ENCODE measurements around the gene SYNPO2. TPM values are rescaled to one million over a fixed set of nuclear protein-coding genes. Genes with fewer than 3 reads are reported as not detected.
"Not testable (repeated sequence)": the region's sequence is repeated elsewhere in the genome, so short reads cannot be mapped to it uniquely, and the experiment has no call there.

Gene SYNPO2
- total RNA-seq, 1 donor from 2014 or later = 26.7 TPM

DNA sequence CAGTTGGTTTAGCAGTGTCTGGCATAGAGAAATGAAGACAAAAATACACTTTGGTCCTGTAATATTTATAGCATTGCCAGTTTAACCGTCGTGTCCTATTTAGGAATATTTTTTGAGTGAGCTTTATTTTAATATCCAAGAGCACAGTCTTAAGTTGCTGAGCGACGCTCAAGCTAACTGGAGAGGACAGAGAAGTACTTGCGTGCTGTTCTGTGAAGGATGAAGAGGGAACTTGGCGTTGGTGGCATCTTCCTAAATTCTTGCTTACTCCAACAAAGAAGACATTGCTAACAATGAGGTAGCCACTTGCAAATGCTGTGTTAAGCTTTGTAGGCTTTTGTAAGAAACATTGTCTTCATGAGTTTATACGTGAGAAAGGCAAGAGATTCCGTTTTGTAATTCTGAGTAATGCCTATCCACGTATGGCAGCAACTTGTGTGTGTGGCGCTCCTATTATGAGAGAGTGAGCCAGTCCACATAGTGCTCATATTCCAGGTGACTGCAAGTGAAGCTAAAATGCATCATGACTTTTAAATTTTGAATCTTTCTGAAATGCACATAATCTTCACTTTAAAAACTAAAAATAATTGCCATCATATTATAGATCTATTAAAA lies 50.6 kb downstream of the SYNPO2 start:
- no peak for DNase-seq

DNA sequence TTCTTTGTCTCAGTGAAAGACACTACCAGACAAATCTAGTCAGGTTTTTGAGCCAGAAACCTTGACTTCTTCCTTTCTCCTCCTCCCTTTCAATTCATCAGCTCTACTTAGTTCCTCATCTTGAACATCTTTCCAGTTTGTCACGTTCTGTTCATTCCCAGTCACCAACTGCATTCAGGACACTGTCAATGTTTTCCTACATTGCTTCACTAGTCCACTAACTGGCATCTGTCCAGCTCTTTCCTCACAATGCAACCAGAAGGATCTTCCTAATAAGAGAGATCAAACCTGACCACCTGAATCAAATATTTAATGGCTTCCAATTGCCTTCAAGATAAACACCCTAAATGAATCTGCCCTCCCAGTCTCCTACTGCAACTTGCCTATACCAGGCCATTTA lies 52.5 kb downstream of the SYNPO2 start:
- DNase-seq = no peak

DNA sequence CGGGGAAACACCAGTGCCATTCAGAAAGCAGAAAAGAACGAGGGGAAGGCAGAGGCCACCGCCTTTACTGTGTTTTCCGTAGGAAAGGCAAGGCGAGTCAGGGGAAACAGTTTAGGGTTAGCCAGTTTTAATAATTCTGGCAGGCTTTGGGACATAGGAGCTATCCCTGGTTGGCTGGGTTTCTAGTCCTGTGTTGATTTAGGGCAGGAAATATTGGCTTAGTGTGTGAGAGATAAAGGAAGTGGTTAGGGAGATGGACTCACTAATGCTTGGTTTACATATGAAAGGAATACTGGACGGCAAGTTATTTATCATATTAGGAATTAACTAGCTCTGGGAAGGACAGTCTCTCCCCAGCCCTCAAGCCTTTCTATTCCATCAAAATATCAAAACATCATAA lies 53.1 kb downstream of the SYNPO2 start:
- DNase-seq = no peak

DNA sequence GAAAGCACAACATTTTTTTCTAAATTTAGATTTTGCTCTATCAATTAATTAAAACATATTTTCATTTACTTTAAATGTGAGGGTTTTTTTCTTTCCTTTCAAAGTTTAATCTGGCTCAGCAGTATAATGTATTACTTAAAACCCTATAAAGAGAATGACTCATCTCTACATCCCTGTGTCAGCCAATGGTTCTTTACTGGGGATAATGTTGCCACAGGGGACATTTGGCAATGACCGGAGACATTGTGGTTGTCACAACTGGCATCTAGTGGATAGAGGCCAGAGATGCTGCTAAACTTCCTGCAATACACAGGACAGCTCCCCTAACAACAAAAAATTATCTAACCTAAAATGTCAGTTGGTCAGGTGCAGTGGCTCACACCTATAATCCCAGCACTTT lies 53.8 kb downstream of the SYNPO2 start:
- no peak for DNase-seq

DNA sequence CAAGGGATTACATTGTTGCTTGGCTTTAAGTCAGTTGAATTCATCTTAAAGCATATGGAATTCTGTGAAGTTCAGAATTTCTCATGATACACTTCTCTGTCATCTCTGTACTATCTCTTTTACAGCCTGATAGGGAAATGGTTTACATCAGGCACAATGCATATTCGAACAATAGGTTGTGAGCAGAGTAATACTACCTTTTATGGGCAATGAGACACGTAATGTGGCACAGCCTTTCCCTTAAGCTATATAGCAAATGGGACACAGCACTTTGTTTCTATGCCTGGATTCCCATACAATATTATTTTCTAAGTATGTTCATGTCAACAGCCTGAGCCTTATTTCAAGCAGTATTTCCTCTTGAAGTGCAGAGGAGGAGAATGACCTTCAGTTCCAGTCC lies 58.4 kb downstream of the SYNPO2 start:
- DNase-seq = no peak

DNA sequence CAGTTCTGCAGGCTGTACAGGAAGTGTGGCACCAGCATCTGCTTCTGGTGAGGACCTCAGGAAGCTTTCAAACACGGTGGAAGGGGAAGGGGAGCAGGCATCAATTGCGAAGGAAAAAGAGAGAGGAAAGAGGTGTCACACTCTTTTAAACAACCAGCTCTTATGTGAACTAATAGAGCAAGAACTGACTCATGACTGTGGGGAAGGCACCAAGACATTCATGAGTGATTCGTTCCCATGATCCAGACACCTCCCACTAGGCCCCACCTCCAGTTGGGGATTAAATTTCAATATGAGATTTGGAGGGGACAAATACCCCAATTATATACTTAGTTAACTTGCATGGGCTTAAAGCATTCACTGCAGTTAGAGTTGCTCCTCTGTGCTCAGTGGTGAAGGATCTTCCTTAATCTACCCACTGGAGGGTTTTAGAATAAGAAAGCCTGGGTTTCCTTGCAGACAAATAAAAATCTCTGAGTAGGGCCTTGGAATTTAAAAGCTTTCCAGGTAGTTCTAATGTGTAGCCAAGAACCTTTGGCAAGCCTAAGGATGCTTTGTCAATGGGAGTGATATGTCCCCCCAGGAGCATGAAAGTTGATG lies 60.0 kb downstream of the SYNPO2 start:
- no peak for DNase-seq

DNA sequence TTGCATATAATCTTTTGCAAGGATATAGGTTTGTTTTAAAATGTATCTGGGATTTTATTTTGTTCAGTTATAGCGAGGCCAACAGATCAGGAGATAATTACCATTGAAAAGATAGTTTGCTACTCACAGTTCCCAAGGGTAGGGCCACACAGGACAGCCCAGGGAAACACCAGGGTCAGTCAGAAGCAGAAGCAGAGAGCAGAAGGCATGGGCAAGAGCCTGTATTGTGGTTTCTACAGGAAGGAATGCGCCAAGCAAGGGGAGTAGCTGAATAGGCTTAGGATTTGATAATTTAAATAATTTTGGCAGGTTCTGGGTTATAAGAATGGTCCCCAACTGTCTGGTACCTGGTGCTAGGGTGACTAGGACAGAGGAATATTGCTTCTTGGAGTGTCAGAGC lies 61.6 kb downstream of the SYNPO2 start:
- DNase-seq = no peak

DNA sequence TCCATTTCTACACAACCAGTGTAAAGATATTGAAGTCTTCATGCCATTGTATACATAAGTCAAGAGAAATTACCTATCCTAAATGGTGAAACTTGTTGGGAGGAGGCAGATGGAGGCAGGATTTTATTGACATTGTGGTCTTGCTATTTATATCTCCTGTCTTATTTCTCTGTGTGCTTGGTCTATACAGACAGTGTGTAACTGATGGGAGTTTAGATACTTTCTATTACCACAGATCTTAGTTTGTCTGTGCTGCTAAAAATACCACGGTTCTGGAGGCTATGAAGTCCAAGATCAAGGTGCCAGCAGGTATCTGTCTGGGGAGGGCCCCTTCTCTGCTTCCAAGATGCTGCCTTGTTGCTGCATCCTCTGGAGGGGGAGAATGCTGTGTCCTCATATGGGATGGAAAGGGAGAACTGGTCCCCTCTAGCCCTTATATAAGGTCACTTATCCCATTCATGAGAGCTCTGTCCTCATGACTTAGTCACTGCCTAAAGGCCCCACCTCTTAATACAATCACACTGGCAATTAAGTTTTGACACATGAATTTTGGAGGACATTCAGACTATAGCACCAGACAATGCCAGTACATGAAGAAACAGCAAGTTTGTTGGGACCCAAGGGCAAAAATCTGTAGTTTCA lies 62.4 kb downstream of the SYNPO2 start:
- DNase-seq = no peak

DNA sequence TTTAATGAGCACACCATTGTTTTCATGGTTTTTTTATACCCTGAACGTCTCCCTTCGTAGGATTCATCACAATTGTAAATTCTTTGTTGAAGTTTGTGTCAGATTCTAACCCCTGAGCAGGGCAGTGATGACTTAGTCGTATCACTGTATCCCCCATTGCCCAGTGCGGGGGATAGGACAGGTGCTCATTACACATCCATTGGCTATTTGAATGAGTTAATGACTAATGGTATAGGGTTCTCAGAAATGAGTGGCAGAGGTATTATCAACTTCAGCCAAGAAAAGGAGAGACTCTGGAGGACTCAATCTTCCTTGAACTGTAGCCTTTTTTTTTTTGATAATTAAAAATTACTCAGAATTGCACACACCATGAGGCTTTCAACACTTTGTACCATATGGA lies 64.6 kb downstream of the SYNPO2 start:
- DNase-seq = no peak

DNA sequence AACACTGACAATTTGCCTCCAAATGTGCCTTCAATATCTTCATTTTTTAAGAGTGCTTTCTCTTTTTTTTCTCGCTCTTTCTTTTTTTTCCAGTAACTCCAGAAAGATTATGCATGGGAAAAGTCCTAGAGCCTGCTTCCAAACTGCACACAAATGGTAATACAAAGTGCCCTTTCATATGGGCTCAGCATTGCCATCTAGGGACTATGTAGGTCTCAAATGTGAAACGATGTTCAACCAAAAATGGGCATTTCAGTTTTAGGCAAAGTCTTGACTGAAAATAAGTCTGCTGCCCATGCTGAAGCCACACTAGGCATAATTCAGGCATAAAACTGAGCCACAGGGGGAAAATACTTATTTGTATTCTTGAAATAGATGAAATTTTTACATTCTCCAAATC lies 65.6 kb downstream of the SYNPO2 start:
- DNase-seq = no peak

DNA sequence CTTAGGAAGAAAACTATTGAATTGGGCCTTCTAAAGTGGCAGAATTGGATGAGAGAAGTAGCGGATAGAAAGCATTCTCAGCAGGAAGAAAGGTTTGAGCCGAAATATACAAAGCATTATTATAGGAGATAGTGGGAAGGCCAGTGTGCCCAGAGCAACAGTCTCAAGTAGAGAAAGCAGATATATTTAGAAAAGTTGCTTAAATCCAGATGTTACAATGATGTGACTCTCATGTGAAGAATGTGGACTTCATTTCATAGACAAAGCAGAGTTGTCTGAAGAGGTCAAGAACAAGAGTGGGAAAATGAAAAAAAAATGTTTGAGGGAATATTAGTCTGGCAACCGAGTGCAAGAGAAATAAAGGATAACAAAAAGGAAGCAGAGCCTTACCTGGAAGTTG lies 66.9 kb downstream of the SYNPO2 start:
- DNase-seq = no peak

DNA sequence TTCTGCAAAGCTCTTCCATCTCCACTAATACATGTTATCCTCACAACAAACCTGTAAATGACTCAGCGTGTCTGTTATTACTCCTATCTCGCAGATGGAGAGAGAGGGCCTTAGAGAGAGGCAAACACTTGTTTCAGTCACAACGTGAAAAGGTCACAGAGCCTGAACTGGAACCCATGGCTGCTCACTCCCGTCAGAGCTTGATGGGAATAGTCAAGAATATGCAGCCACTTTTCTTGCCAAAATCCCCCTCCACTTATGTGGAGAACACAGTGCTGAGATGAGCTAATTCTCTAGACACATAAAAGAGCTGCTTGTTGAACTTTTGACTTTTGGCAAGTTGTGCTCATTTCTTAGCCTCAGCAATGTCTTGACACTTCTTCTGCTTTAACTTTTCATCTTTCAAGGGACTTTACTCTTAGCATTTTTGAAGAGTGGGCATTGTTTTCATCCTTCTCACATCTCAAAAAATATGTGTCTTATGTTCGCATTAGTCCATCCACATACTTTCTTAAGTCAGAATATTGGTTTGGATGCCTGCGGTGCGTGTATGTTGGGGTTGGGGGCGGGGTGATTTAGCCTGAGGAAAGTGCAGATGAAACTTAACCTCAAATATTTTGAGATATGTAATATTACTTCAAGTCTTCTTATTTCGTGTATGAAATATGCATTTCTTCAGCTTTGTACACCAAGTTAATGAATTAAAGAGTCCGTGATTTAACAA lies 69.2 kb downstream of the SYNPO2 start:
- DNase-seq = peak; percentile 19

DNA sequence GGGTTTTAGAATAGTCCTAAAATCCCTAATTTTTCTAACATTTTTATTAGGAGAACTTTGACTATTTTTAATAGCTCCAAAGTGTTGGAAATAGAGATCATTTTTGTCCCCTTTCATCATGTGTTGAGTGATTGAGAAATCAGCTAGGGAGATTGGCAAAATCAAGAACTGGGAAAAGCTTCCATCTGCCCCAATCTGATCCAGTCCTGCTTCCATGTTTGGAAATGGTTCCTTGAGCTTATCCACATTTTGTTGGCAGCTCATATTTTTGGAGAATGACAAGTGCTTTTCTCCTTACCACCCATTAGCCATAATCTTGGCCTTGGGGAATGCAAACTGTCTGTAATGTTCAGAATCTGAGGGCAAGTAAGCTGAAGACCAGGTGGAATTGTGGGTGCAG lies 73.9 kb downstream of the SYNPO2 start:
- no peak for DNase-seq

DNA sequence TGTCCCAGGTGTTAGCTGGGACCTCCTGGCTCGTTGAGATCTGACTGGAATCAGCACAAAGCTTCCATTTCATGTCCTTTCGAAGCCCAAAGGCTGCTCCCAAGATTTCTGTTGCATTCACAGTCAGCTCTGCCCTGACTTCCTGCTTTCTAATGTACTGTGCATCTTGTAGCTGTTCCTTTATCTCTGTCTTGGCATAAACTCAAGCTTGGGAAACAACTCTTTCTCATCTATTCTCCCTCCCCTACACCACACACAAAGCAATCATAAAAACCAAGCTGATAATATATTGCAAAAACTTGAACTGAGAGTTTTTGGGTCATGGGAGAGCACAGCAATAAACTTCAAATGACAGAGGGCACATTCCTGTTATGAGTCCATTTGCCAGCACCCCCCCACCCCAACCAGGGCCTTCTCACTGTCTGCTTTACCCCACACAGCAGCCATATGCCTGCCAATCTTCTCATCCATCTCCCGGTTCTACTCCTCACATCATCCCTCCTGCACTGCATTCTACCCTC lies 76.3 kb downstream of the SYNPO2 start:
- DNase-seq = peak; percentile 36

DNA sequence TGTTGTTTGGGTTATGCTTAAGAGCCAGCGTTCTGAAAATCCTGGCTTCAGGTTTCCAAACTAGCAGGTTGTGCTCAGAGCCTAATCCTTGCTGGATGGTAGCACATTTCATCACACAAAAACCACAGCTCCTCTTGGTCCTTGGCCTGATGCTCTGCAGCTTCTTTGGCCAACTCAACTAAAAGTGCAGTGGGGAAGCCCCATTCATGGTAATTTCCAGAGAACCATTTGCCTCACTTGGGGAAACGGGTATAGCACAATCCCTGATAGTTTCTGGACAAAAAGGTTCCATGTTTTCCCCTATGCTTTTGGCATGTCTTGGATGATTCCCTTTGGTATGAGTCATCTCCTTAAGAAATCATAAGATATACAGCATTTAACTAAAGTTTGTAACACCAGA lies 78.7 kb downstream of the SYNPO2 start:
- no peak for DNase-seq

DNA sequence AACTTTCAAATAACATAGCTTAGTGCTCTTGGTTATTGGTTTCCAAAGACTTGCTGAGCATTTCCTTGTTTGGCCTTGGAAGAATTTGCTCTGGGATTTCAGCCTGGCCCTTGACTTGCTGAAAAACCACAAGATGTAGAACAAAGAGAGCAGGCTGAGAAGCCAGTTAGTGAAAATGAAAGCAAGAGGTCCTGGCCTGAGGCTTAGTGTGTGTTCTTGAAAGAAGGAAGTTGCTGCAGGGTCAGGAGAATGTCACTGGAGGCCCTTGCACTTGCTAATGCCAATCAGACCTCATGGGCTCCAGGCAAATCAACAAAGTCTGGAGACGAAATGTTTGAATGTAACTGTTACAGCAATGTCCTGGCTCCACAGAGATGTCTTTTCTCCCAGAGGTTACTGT lies 79.4 kb downstream of the SYNPO2 start:
- peak; percentile 74 for DNase-seq

DNA sequence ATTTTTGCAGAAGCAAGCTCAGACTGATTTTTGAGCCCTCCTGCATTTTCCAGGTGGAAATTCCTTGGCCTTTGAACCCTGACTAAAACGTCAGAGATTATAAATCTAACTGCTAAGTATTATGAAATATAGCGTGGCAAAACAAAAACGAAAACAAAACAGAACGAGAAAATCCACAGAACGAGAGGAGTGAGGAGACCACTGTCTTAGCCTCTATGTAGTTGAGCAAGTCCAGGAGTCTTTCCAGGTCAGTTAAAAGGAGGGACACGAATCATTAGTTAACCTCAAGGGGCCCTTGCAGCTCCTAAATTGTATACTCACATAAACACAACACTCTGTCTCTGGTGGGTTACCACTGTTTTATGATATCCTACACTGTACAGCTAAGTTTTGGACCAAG lies 80.2 kb downstream of the SYNPO2 start:
- DNase-seq = no peak

DNA sequence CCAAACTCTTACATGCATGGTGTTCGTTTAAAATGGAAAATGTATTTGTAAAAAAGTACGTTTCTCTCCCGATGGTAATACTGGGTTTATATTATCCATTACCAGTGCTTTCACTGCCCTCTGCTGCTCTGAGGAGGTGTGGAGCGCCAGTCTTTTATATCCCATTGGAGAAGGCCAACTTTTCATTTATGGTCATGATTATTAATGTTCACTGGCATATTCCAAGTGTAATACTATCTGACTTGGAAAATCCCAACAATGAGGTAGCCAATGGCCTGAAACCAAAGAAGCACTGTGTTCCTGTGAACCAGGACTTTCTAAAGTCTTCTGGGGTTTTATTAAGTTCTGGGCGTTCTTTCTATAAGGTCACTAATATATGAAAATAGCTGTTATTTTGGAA lies 80.7 kb downstream of the SYNPO2 start:
- DNase-seq = peak; percentile 78

DNA sequence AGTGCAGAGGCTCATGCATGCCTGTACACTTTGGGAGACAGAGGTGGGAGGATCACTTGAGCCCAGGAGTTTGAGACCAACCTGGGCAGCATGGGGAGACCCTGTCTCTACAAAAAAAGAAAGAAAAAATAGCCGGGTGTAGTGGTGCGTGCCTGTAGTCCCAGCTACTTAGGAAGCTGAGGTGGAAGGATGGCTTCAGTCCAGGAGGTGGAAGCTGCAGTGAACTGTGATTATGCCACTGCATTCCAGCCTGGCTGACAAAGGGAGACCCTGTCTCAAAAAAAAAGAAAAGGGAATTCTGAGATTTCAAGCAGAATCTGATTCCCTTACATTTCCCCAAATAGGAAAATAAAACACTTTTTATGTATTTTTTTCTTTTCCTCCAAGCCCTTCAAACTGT lies 83.5 kb downstream of the SYNPO2 start:
- no peak for DNase-seq

DNA sequence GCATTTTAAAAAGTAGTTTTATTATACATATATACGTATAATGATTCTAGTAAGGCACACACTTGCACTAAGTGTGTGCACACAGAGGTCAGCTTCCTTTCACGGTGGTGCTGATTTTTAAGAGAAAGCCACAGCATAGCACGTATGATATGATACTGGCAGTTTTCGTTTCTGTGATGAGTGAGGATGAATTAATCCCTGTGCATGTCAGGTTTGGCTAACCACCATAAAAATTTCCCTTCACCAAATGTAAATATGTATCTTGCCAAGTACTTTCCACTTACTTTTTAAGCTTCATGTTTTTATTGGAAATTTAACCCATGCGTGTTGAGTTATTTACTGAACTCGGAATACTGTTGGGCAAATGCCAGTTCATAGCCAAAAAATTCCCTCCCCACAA lies 84.6 kb downstream of the SYNPO2 start:
- DNase-seq = no peak

DNA sequence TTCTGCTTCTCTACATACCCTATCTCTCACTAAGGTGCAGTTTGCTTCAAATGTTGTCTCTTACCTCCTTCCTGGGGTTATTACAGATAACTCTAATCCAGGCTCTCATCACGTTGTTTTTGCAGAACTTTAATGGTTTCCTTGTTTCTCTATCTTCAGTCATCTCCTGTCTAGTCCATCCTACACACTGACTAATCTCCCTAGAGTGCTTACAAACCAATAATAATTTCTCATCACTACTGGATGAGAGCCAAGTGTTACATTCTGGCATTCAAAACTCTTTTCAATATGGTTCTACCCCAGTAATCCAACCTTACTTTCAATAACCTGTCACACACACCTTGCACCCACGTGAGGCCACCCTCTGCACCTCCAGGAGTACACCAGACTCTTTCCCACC lies 86.1 kb downstream of the SYNPO2 start:
- no peak for DNase-seq

DNA sequence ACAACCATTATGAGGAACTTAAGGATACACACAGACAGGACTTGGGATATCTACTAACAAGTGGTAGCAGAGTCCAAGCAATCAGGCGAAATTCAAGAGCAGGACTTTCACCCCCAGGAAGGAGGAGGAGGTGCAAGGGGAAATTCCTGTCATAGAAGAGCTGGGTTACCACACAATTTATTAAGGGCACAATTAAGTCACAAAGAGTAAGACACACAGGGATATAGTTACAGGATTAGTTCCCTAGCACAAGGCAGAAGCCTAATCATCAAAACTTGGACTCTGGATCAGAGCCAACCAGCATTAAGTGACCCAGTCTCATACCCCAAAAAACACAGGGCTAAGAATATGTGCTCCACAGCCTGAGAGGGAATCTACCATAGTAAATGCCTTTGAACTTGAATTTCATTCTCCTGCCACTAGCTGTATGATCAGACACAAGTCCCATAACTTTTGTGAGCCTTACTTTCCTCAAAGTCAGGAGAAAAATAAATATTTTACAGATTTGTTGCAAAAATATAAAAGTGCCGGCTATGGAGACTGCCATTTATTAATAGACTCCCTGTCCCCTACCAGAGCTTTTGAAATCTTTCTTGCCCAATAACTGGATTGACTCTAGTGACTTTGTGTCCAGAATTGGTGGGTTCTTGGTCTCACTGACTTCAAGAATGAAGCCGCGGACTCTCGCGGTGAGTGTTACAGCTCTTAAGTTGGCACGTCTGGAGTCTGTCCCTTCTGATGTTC lies 87.0 kb downstream of the SYNPO2 start:
- DNase-seq = no peak

DNA sequence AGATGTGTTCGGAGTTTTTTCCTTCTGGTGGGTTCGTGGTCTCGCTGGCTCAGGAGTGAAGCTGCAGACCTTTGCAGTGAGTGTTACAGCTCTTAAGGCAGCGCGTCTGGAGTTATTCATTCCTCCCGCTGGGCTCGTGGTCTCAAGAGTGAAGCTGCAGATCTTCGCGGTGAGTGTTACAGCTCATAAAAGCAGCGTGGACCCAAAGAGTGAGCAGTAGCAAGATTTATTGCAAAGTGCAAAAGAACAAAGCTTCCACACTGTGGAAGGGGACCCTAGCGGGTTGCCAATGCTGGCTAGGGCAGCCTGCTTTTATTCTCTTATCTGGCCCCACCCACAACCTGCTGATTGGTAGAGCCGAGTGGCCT lies 87.5 kb downstream of the SYNPO2 start:
- DNase-seq = not testable (repeated sequence)

Measured in skin of body (tissue), 2 donors.